HG03457 (cell line): ENCODE results near the gene SCART1.
"Not testable (repeated sequence)": the region's sequence is repeated elsewhere in the genome, so short reads cannot be mapped to it uniquely, and the experiment has no call there.

ENCODE experiments used
- ATAC-seq: cut with Tn5 transposase; IDR thresholded peaks from one replicate; pipeline ENCODE4 v1.9.1; 2021; ENCODE audit warnings: moderate number of reproducible peaks; ENCODE audit not compliant: unreplicated experiment

The SCART1 gene

GRCh38 chr10:133431888-133432613 lies 21.7 kb upstream of the SCART1 start:
- ATAC-seq: not testable (repeated sequence)

GRCh38 chr10:133432789-133433188 lies 21.0 kb upstream of the SCART1 start:
- ATAC-seq: not testable (repeated sequence)

- ATAC-seq: no peak
Observed at GRCh38 chr10:133438711-133439273, 15.0 kb upstream of the SCART1 start.

- no peak for ATAC-seq
Observed at GRCh38 chr10:133439517-133440461, 14.0 kb upstream of the SCART1 start.

GRCh38 chr10:133440633-133441285 lies 13.0 kb upstream of the SCART1 start:
- ATAC-seq: no peak

- ATAC-seq: not testable (repeated sequence)
Observed at GRCh38 chr10:133441356-133441755, 12.4 kb upstream of the SCART1 start.

GRCh38 chr10:133441780-133442179 lies 12.0 kb upstream of the SCART1 start:
- no peak for ATAC-seq

GRCh38 chr10:133442191-133442966 lies 11.4 kb upstream of the SCART1 start:
- ATAC-seq: no peak

GRCh38 chr10:133442967-133443924 lies 10.5 kb upstream of the SCART1 start:
- no peak for ATAC-seq

- ATAC-seq: no peak
Observed at GRCh38 chr10:133444342-133445267, 9.1 kb upstream of the SCART1 start.

GRCh38 chr10:133445268-133445732 lies 8.4 kb upstream of the SCART1 start:
- ATAC-seq: no peak

GRCh38 chr10:133445751-133446708 lies 7.7 kb upstream of the SCART1 start:
- ATAC-seq: no peak

GRCh38 chr10:133446979-133447378 lies 6.8 kb upstream of the SCART1 start:
- ATAC-seq: no peak

- no peak for ATAC-seq
Observed at GRCh38 chr10:133448120-133448519, 5.6 kb upstream of the SCART1 start.

- no peak for ATAC-seq
Observed at GRCh38 chr10:133451346-133451745, 2.4 kb upstream of the SCART1 start.

- no peak for ATAC-seq
Observed at GRCh38 chr10:133452453-133452852, 1.3 kb upstream of the SCART1 start.
